SK-N-SH (cell line): Measurements from ENCODE around the gene PPP1R14B. TPM values are rescaled to one million over a fixed set of nuclear protein-coding genes. Genes with fewer than 3 reads are reported as not detected.

Source experiments
- CTCF ChIA-PET: fragments of 300-600, 350-600 bp; formaldehyde crosslinking; extraction: SDS; loops from one replicate; lab custom pipeline; 2021; lab: Yijun Ruan, JAX
- POLR2A ChIA-PET: fragments of 350-600 bp; sonication (Branson Sonifier 250); formaldehyde crosslinking; extraction: SDS; loops from one replicate; lab custom pipeline; 2020; ENCODE audit warnings: antibody characterized with exemption, inconsistent platforms; lab: Yijun Ruan, JAX
- DNase-seq: peaks from one replicate; pipeline ENCODE4 v3.0.0; 2012
- H2AFZ ChIP-seq: fragments of 200-600 bp; sonication (generic); 2 replicates; pipeline ENCODE4 v1.8.1; 2016; ENCODE audit warnings: antibody characterized with exemption, mild to moderate bottlenecking, low read depth
- H3F3A ChIP-seq: fragments of 200-600 bp; sonication (generic); replicated peaks from 2 replicates; pipeline ENCODE3; 2016; ENCODE audit warnings: antibody characterized with exemption, mild to moderate bottlenecking; ENCODE audit not compliant: insufficient read depth
- H3K27ac ChIP-seq, 2 experiments: fragments of 200-500 bp in 1 of 2; fragments of 200-600 bp in 1 of 2; sonication (Bioruptor generic) in 1 of 2; sonication (generic), shearing (Covaris generic) in 1 of 2; 2 replicates each; pipeline versions ENCODE4 v1.5.1 to v1.6.1; 2014 to 2016; ENCODE audit warnings: low read depth in 2 of 2, inconsistent platforms in 1 of 2, low read length in 1 of 2, mild to moderate bottlenecking in 1 of 2, mixed read lengths in 1 of 2
- H3K27me3 ChIP-seq: fragments of 200-600 bp; sonication (generic), shearing (Covaris generic); 2 replicates; pipeline ENCODE4 v1.6.1; 2016; ENCODE audit warnings: mixed run types; ENCODE audit not compliant: insufficient read depth
- H3K36me3 ChIP-seq, 2 experiments: fragments of 200-500 bp in 1 of 2; fragments of 200-600 bp in 1 of 2; sonication (Bioruptor generic) in 1 of 2; sonication (generic) in 1 of 2; replicated peaks in 1 of 2; 2 replicates each; pipeline versions ENCODE3 to v1.5.1; 2014 to 2016; ENCODE audit warnings: low read length in 1 of 2, mild to moderate bottlenecking in 1 of 2; ENCODE audit not compliant: insufficient read depth in 2 of 2, control insufficient read depth in 1 of 2
- H3K4me1 ChIP-seq, 2 experiments: fragments of 200-500 bp in 1 of 2; fragments of 200-600 bp in 1 of 2; sonication (Bioruptor generic) in 1 of 2; sonication (generic), shearing (Covaris generic) in 1 of 2; 2 replicates each; pipeline versions ENCODE4 v1.5.1 to v1.6.1; 2014 to 2016; ENCODE audit warnings: low read depth in 1 of 2, low read length in 1 of 2, mixed run types in 1 of 2; ENCODE audit not compliant: insufficient read depth in 2 of 2, control insufficient read depth in 1 of 2
- H3K4me2 ChIP-seq: fragments of 200-600 bp; sonication (generic), shearing (Covaris generic); 2 replicates; pipeline ENCODE4 v1.6.1; 2017; ENCODE audit warnings: mixed run types
- H3K4me3 ChIP-seq, 2 experiments: fragments of 200-500 bp in 1 of 2; fragments of 200-600 bp in 1 of 2; sonication (Bioruptor generic) in 1 of 2; sonication (generic), shearing (Covaris generic) in 1 of 2; 2 replicates each; pipeline versions ENCODE4 v1.5.1 to v1.8.1; 2014 to 2016; ENCODE audit warnings: low read depth in 2 of 2, inconsistent platforms in 1 of 2, low read length in 1 of 2, mild to moderate bottlenecking in 1 of 2, mixed read lengths in 1 of 2, moderate library complexity in 1 of 2
- H3K79me2 ChIP-seq: fragments of 200-600 bp; sonication (generic); 2 replicates; pipeline ENCODE4 v1.8.1; 2017; ENCODE audit warnings: mild to moderate bottlenecking; ENCODE audit not compliant: insufficient read depth
- H3K9ac ChIP-seq: fragments of 200-600 bp; sonication (generic); 2 replicates; pipeline ENCODE4 v1.6.1; 2017; ENCODE audit warnings: mixed run types
- H3K9me2 ChIP-seq: fragments of 200-600 bp; sonication (generic); 2 replicates; pipeline ENCODE4 v1.6.1; 2017; ENCODE audit warnings: mixed run types
- H3K9me3 ChIP-seq: fragments of 200-600 bp; sonication (generic); 2 replicates; pipeline ENCODE4 v1.6.1; 2017; ENCODE audit warnings: mixed run types, mild to moderate bottlenecking, moderate library complexity
- H4K20me1 ChIP-seq: fragments of 200-600 bp; sonication (generic); 2 replicates; pipeline ENCODE4 v1.6.1; 2017; ENCODE audit warnings: mild to moderate bottlenecking, mixed run types; ENCODE audit not compliant: insufficient read depth
- CHD2 ChIP-seq: fragments of 150-350 bp; IDR thresholded peaks from 2 replicates; pipeline ENCODE4 v1.6.1; 2018; ENCODE audit warnings: low read length; ENCODE audit not compliant: partially characterized antibody
- SMC3 ChIP-seq: IDR thresholded peaks from 2 replicates; pipeline ENCODE4 v1.6.1; 2012; ENCODE audit warnings: low read depth, low read length, improper control_type of control experiment
- YY1 ChIP-seq: IDR thresholded peaks from 2 replicates; pipeline ENCODE4 v1.4.0; 2012; ENCODE audit warnings: low read depth, mild to moderate bottlenecking
- WGBS: methylation state at CpG from one replicate; pipeline ENCODE4 v1.1.6; 2017; ENCODE audit warnings: low lambda C conversion rate; 5-methylcytosine and 5-hydroxymethylcytosine counted together
- polyA plus RNA-seq, 3 experiments: library from polyadenylated mRNA; depleted of rRNA; stranded (reverse); fragments of >200 nt; gene quantifications; 2 replicates each; pipeline ENCODE4 v1.2.3, GENCODE V29; 2012
- TF ChIP-seq, protein P1 (sequence below): IDR thresholded peaks from 2 replicates; pipeline ENCODE4 v1.4.0; 2012; ENCODE audit warnings: low read depth
- TF ChIP-seq, protein P2 (sequence below): fragments of 150-350 bp; IDR thresholded peaks from 2 replicates; pipeline ENCODE4 v1.6.1; 2016; ENCODE audit warnings: mild to moderate bottlenecking, low read depth, low read length
- TF ChIP-seq, protein P3 (sequence below): fragments of 200-600 bp; sonication (generic); IDR thresholded peaks from 2 replicates; pipeline ENCODE4 v1.6.1; 2017; ENCODE audit warnings: antibody characterized with exemption, mild to moderate bottlenecking, moderate library complexity

Gene PPP1R14B
- polyA plus RNA-seq, 1 of the 3 experiments (the other 2 are of a cell fraction): 523 TPM

DNA sequence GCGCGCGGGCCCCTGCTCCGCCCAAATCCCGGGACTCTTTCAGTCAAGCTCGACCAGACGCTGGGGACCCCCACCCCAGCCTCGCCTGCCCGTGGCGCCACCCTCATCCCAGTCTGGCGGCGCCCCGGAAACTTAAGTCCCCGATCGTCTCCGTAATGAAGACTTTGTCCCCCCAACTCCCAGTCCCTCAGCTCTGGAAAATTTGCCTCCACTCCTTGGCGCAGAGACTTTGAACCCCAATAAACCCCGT is 4.9 kb upstream of the PPP1R14B start:
- H3K4me3 ChIP-seq: peak overlapping the region; percentile 88 to 90
- 0 out of 2 replicates have a peak overlapping the region, but pooled peaks have one; percentile 51 for H2AFZ ChIP-seq
- H3K27me3 ChIP-seq: no peaks in the 10 kb centered on the region
- no peak for DNase-seq
- H3K4me1 ChIP-seq: peaks cover 10 to 32% of the 10 kb centered on the region in 2 experiments; a peak in 2 of 4 replicates
- TF ChIP-seq, protein P1, sequence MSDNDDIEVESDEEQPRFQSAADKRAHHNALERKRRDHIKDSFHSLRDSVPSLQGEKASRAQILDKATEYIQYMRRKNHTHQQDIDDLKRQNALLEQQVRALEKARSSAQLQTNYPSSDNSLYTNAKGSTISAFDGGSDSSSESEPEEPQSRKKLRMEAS: 0 out of 2 replicates have a peak, but pooled peaks have one; percentile 27
- no peak for TF ChIP-seq CHD2
- TF ChIP-seq, protein P2, sequence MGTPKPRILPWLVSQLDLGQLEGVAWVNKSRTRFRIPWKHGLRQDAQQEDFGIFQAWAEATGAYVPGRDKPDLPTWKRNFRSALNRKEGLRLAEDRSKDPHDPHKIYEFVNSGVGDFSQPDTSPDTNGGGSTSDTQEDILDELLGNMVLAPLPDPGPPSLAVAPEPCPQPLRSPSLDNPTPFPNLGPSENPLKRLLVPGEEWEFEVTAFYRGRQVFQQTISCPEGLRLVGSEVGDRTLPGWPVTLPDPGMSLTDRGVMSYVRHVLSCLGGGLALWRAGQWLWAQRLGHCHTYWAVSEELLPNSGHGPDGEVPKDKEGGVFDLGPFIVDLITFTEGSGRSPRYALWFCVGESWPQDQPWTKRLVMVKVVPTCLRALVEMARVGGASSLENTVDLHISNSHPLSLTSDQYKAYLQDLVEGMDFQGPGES: no peak
- H3K79me2 ChIP-seq: peaks cover 30% of the 10 kb centered on the region
- POLR2A ChIA-PET: interaction anchor here (0.5 to 12.4 kb wide), 5 partner anchors 8 to 59 kb away, joined by 3 to 112 read pairs (median 4); no protein-coding TSS in a partner anchor
- peaks cover 9 to 23% of the 10 kb centered on the region in 2 experiments for H3K36me3 ChIP-seq
- peak overlapping the region; percentile 96 for H3K4me2 ChIP-seq
- peak overlapping the region; percentile 82 for H3K9ac ChIP-seq
- no peaks in the 10 kb centered on the region for H3K9me3 ChIP-seq
- peaks cover 8% of the 10 kb centered on the region for H3F3A ChIP-seq
- CTCF ChIA-PET: interaction anchor here (0.6 to 4.6 kb wide), 22 partner anchors 9 to 1459 kb away, joined by 3 to 119 read pairs (median 6); partner anchors contain the start of genes BAD, COX8A, ESRRA and FKBP2
- 8% methylated on average over 6 of the region's 18 CpGs for WGBS
- peak overlapping the region; percentile 32 to 70 for H3K27ac ChIP-seq
- peaks cover 14% of the 10 kb centered on the region for H4K20me1 ChIP-seq
- no peaks in the 10 kb centered on the region for H3K9me2 ChIP-seq

DNA sequence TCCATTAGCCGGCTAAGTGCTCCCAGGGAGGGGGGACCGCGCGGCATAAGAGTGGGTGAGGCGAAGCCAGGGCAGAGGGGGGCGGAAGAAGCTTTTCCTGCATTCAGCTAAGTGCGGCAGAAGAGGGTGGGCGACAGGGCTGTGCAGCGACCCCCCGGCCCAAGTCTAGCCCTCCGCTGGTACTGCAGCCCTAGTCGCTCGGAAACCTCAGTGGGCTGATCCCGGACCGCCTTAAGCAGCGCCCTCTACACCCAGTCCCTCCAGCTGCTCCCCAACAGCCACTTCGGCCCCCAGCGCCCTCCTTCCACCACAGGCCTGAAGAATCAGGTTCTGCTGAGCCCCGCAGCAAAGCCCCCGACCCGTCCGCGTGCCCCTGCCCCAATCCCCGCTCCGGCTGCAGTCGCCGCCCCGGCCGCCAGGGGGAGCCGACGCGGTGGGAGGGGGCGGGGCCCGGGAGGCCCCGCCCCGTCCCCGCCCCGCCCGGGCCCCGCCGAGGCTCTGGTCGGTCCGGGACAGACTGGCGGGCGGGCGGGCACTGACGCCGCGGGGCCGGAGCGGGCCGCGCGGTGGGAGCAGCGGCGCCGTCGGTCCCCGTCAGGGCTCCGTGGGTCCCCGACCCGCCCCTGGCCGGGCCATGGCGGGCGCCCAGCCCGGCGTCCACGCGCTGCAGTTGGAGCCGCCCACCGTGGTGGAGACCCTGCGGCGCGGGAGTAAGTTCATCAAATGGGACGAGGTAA is 4.4 kb upstream of the PPP1R14B start, which contains the start of gene PLCB3:
TSS of gene PLCB3 (plus strand) at position 515 of the 737 bp plus-strand sequence. CDS start at position 635, 120 bp downstream.
- H3K9me2 ChIP-seq: no peaks in the 10 kb centered on the region
- H3K27ac ChIP-seq: peak within 1 kb of the TSS; percentile 32 to 81
- H3K27me3 ChIP-seq: no peaks in the 10 kb centered on the region
- H3K9ac ChIP-seq: peak within 1 kb of the TSS; percentile 82
- peak within 1 kb of the TSS; percentile 51; the same call in 1 of the 2 replicates for H2AFZ ChIP-seq
- peak within 1 kb of the TSS; percentile 96 for H3K4me2 ChIP-seq
- CTCF ChIA-PET: interaction anchor here (0.6 to 4.6 kb wide), 24 partner anchors 9 to 859 kb away, joined by 3 to 119 read pairs (median 6); partner anchors contain the start of genes BAD, COX8A, ESRRA and FKBP2
- peaks cover 4 to 18% of the 10 kb centered on the region in 2 experiments for H3K36me3 ChIP-seq
- H4K20me1 ChIP-seq: peaks cover 14% of the 10 kb centered on the region
- WGBS: 0% methylated on average over 4 of the region's 75 CpGs
- POLR2A ChIA-PET: interaction anchor here (1.2 to 12.4 kb wide), 3 partner anchors 9 to 19 kb away, joined by 4 to 112 read pairs (median 34); no protein-coding TSS in a partner anchor
- peaks cover 8% of the 10 kb centered on the region for H3F3A ChIP-seq
- TF ChIP-seq SMC3 (peak; percentile 17), YY1 (no peak)
- TF ChIP-seq, protein P3, sequence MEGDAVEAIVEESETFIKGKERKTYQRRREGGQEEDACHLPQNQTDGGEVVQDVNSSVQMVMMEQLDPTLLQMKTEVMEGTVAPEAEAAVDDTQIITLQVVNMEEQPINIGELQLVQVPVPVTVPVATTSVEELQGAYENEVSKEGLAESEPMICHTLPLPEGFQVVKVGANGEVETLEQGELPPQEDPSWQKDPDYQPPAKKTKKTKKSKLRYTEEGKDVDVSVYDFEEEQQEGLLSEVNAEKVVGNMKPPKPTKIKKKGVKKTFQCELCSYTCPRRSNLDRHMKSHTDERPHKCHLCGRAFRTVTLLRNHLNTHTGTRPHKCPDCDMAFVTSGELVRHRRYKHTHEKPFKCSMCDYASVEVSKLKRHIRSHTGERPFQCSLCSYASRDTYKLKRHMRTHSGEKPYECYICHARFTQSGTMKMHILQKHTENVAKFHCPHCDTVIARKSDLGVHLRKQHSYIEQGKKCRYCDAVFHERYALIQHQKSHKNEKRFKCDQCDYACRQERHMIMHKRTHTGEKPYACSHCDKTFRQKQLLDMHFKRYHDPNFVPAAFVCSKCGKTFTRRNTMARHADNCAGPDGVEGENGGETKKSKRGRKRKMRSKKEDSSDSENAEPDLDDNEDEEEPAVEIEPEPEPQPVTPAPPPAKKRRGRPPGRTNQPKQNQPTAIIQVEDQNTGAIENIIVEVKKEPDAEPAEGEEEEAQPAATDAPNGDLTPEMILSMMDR: peak; percentile 68
- peaks cover 10 to 32% of the 10 kb centered on the region in 2 experiments; a peak in 2 of 4 replicates for H3K4me1 ChIP-seq
- H3K79me2 ChIP-seq: peaks cover 32% of the 10 kb centered on the region
- no peaks in the 10 kb centered on the region for H3K9me3 ChIP-seq
- DNase-seq: peak; percentile 96
- H3K4me3 ChIP-seq: peak within 1 kb of the TSS; percentile 88 to 90
